Sigmoid colon (tissue), 7 donors: ENCODE measurements around the gene PRCC. TPM values are rescaled to one million over a fixed set of nuclear protein-coding genes. Genes with fewer than 3 reads are reported as not detected.

Source experiments
- DNase-seq: peaks from one replicate; pipeline ENCODE4 v3.0.0-alpha.2; 2019
- H3K27ac ChIP-seq, 4 donors: fragments of 200-600 bp; sonication (generic); one replicate each; pipeline ENCODE4 v1.5.1; 2016 to 2019; ENCODE audit warnings: mild to moderate bottlenecking in 1 of 4
- H3K27me3 ChIP-seq, 3 donors: fragments of 200-600 bp; sonication (generic); one replicate each; pipeline ENCODE4 v1.5.1; 2019; ENCODE audit warnings: mild to moderate bottlenecking in 1 of 3
- H3K36me3 ChIP-seq, 4 donors: fragments of 200-600 bp; sonication (generic); one replicate each; pipeline ENCODE4 v1.5.1; 2016 to 2019
- H3K4me1 ChIP-seq, 4 donors: fragments of 200-600 bp; sonication (generic); one replicate each; pipeline ENCODE4 v1.5.1; 2017 to 2019
- H3K4me3 ChIP-seq, 4 donors: fragments of 200-600 bp; sonication (generic); one replicate each; pipeline ENCODE4 v1.5.1; 2017 to 2019; ENCODE audit warnings: mild to moderate bottlenecking in 2 of 4, moderate library complexity in 1 of 4
- H3K9me3 ChIP-seq, 4 donors: fragments of 200-600 bp in 3 of 4; sonication (generic) in 3 of 4; one replicate each; pipeline versions ENCODE4 v1.5.1 to v1.6.1; 2013 to 2019
- CTCF ChIP-seq, 4 experiments: fragments of 450-650 bp in 3 of 4; fragments of 200-600 bp in 1 of 4; IDR thresholded peaks; one replicate each; pipeline ENCODE4 v1.5.1; 2016 to 2019; ENCODE audit warnings: antibody characterized with exemption in 4 of 4, mild to moderate bottlenecking in 3 of 4, moderate library complexity in 2 of 4
- EP300 ChIP-seq, 4 donors: sonication (generic); formaldehyde crosslinking; IDR thresholded peaks; one replicate each; pipeline ENCODE4 v1.6.1; 2017; ENCODE audit warnings: antibody characterized with exemption in 4 of 4
- POLR2A ChIP-seq, 2 donors: fragments of 450-650 bp; IDR thresholded peaks; one replicate each; pipeline ENCODE4 v1.6.1; 2016; ENCODE audit warnings: antibody characterized with exemption in 2 of 2, mild to moderate bottlenecking in 2 of 2, moderate library complexity in 2 of 2
- POLR2AphosphoS5 ChIP-seq, 4 donors: sonication (generic); formaldehyde crosslinking; IDR thresholded peaks; one replicate each; pipeline ENCODE4 v1.6.1; 2017; ENCODE audit warnings: antibody characterized with exemption in 4 of 4
- WGBS, 2 donors: extraction: QIAGEN DNeasy Blood & Tissue Kit; methylation state at CpG; one replicate each; pipeline ENCODE4 v1.1.7; 2013; 5-methylcytosine and 5-hydroxymethylcytosine counted together
- intact Hi-C: fragments of 100-400 bp; cut with DNase I; formaldehyde crosslinking; loops from one replicate; pipeline ENCODE4 v1.15.1; 2023
- polyA plus RNA-seq, 3 donors: library from polyadenylated mRNA; stranded (reverse); fragments of 200-250 nt; gene quantifications; one replicate each; pipeline ENCODE4 v1.2.3, GENCODE V29; 2013
- total RNA-seq, 4 donors: library from RNA; depleted of rRNA; stranded (reverse); fragments of >200 nt; gene quantifications; one replicate each; pipeline ENCODE4 v1.1.0, GENCODE V29; 2016
- donor health status: healthy with polysubstance abuse.
- donor health status: Bipolar disorder and iron deficiency.
- donor health status: healthy.

The PRCC gene
- total and polyA plus RNA-seq, 7 donors, result 27.5 to 49.7 (median 34.1) TPM

DNA sequence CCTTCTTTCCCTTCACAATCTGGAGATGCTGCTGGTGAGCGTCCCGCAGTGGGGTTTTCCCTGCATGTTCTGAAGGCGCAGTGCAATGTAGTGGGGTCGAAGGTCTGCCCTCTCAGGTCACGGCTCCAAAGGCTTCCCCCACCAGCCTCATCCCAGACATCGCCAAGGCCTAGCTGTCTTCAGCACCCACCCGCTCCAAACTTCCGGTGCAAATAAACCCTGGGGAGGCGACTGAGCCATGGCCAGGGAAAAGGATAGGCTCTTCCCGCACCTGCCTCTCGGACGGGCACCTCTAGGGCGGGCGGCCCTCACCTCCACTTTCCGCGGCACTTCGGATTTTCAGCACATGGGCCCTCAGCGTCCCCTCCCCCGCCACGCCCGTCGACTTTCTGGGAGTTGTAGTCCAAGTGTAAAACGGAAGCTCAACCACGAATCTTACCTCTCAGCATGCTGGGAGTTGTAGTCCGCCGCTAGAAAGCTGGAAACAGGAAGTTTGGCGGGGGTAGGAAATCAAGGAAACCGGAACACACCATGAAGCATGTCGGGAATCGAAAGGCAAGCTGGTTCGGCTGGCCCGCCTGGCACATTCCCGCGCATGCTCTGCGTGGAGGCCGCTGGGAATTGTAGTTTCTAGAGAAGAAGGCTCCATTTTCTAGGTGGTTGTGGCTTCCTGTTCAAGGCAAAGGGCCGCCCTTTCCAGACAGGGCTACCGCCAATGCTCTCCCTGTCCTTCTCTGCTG, 26.4 kb upstream of the PRCC start, which contains the start of gene MRPL24:
MRPL24 (minus strand) TSS at position 348 of the 740 bp plus-strand sequence. CDS start 2,384 bp downstream, outside the sequence.
- Histone ChIP-seq H3K4me1 (peaks cover 0 to 33% (median 29%) of the 10 kb centered on the region in 4 donors), H3K27me3 (no peaks in the 10 kb centered on the region), H3K4me3 (peak within 1 kb of the TSS; percentile 64 to 79 (median 74)), H3K27ac (peak within 1 kb of the TSS; percentile 83 to 88 (median 86)), H3K36me3 (peaks cover 30 to 56% (median 35%) of the 10 kb centered on the region in 4 donors), H3K9me3 (no peaks in the 10 kb centered on the region)
- TF ChIP-seq EP300 (IDR thresholded peaks at IDR 0.05), result peak in 1 of 4 donors; percentile 44
- TF ChIP-seq CTCF (IDR thresholded peaks at IDR 0.05), result no peak
- peak; percentile 55 to 92 (median 76) for TF ChIP-seq POLR2AphosphoS5 (IDR thresholded peaks at IDR 0.05)
- WGBS, 2 donors, result 0% methylated on average over 38 of the region's 38 CpGs
- DNase-seq, result peak; percentile 99
- intact Hi-C loops, result loop anchor here (1.0 kb wide), 1 partner anchor 12 kb away; no protein-coding TSS in a partner anchor

DNA sequence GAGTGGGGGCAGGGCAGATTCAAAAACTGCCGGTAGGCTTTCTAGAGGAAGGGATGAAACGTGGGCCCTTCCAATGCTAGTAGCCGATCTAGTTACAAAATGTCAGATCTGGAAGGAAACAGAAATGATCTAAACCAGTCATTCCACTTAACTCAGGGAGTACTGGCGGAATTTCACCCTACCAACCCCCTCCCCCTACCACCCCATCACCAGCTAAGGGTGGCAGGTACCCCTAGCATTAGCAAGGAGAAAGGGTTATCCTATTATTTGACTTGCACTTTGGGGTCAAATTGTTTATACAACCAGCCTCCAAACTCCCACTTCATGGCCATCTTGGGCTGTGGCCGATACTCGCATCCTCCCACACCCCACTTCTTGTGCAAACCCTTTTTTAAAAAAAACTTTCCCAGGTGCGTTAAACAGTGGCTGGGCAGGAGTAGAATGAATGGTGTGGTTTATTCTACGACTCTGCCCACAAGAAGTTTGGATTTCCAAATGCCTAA, 25.8 kb upstream of the PRCC start:
- intact Hi-C loops, result loop anchor here (1.0 kb wide), 1 partner anchor 12 kb away; no protein-coding TSS in a partner anchor
- Histone ChIP-seq H3K27me3 (no peaks in the 10 kb centered on the region), H3K36me3 (peaks cover 30 to 50% (median 35%) of the 10 kb centered on the region in 4 donors), H3K27ac (peak overlapping the region; percentile 83 to 88 (median 86)), H3K4me1 (peaks cover 0 to 39% (median 35%) of the 10 kb centered on the region in 4 donors), H3K4me3 (peak overlapping the region in 3 of 4 donors; percentile 64 to 75 (median 73)), H3K9me3 (no peaks in the 10 kb centered on the region)
- no peak for DNase-seq
- WGBS, 2 donors, result 51 to 57% methylated on average over 8 of the region's 8 CpGs
- TF ChIP-seq POLR2AphosphoS5 (IDR thresholded peaks at IDR 0.05), result no peak
- TF ChIP-seq POLR2A (IDR thresholded peaks at IDR 0.05), result no peak
- no peak for TF ChIP-seq EP300 (IDR thresholded peaks at IDR 0.05)
- TF ChIP-seq CTCF (IDR thresholded peaks at IDR 0.05), result no peak

- Histone ChIP-seq H3K9me3 (no peaks in the 10 kb centered on the region), H3K36me3 (peaks cover 28 to 45% (median 33%) of the 10 kb centered on the region in 4 donors), H3K4me3 (no peak overlapping the region), H3K4me1 (peaks cover 0 to 42% (median 36%) of the 10 kb centered on the region in 4 donors), H3K27ac (peak overlapping the region; percentile 83 to 88 (median 86)), H3K27me3 (no peaks in the 10 kb centered on the region)
- TF ChIP-seq CTCF (IDR thresholded peaks at IDR 0.05), result no peak
- no peak for TF ChIP-seq EP300 (IDR thresholded peaks at IDR 0.05)
- no peak for TF ChIP-seq POLR2AphosphoS5 (IDR thresholded peaks at IDR 0.05)
- no peak for TF ChIP-seq POLR2A (IDR thresholded peaks at IDR 0.05)
- WGBS, 2 donors, result 86% methylated on average over 3 of the region's 3 CpGs
- intact Hi-C loops, result no loop called here
- DNase-seq, result no peak
These were observed 25.3 kb upstream of the PRCC start for GRCh38 chr1:156742017-156742416.

GRCh38 chr1:156742801-156743200, 24.5 kb upstream of the PRCC start:
- no peak for DNase-seq
- Histone ChIP-seq H3K36me3 (peaks cover 22 to 37% (median 30%) of the 10 kb centered on the region in 4 donors), H3K4me1 (peaks cover 0 to 49% (median 42%) of the 10 kb centered on the region in 4 donors), H3K4me3 (no peak overlapping the region), H3K27me3 (no peaks in the 10 kb centered on the region), H3K9me3 (no peaks in the 10 kb centered on the region), H3K27ac (peak overlapping the region in 1 of 4 donors; percentile 9)
- WGBS, 2 donors, result 93 to 94% methylated on average over 4 of the region's 4 CpGs
- no peak for TF ChIP-seq CTCF (IDR thresholded peaks at IDR 0.05)
- TF ChIP-seq EP300 (IDR thresholded peaks at IDR 0.05), result no peak
- TF ChIP-seq POLR2A (IDR thresholded peaks at IDR 0.05), result no peak
- TF ChIP-seq POLR2AphosphoS5 (IDR thresholded peaks at IDR 0.05), result no peak
- intact Hi-C loops, result no loop called here
